LNCAP (cell line): ENCODE data around the gene SPA17.

Source experiments
- CTCF ChIP-seq: fragments of 450-650 bp; IDR thresholded peaks from 2 replicates; pipeline ENCODE4 v1.5.1; 2017; ENCODE audit warnings: mild to moderate bottlenecking

The SPA17 gene

DNA sequence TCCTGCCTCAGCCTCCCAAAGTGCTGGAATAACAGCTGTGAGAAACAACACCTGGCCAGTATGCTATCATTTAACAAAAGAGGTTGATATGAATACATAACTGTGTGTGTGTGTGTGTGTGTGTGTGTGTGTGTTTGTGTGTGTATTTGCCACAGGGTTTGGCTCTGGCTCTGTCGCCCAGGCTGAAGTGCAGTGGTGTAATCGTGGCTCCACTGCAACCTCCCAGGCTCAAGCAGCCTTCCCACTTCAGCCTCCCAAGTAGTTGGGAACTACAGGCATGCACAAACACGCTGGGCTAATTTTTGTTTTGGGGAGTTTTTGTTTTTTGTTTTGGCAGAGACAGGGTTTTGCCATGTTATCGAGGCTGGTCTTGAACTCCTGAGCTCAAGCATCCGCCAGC, 4.7 kb downstream of the SPA17 start:
- no peak for TF ChIP-seq CTCF

- no peak for TF ChIP-seq CTCF
These were observed 7.7 kb downstream of the SPA17 start for GRCh38 chr11:124681421-124681820.

- no peak for TF ChIP-seq CTCF
These were observed 8.7 kb downstream of the SPA17 start for GRCh38 chr11:124682443-124682842.

- no peak for TF ChIP-seq CTCF
These were observed 19.4 kb downstream of the SPA17 start for GRCh38 chr11:124693142-124693541.

- TF ChIP-seq CTCF: no peak
These were observed 25.8 kb downstream of the SPA17 start for GRCh38 chr11:124699547-124699946.

GRCh38 chr11:124700028-124700427, 26.3 kb downstream of the SPA17 start:
- TF ChIP-seq CTCF: no peak

- TF ChIP-seq CTCF: no peak
These were observed 34.1 kb downstream of the SPA17 start for GRCh38 chr11:124707829-124708228.

DNA sequence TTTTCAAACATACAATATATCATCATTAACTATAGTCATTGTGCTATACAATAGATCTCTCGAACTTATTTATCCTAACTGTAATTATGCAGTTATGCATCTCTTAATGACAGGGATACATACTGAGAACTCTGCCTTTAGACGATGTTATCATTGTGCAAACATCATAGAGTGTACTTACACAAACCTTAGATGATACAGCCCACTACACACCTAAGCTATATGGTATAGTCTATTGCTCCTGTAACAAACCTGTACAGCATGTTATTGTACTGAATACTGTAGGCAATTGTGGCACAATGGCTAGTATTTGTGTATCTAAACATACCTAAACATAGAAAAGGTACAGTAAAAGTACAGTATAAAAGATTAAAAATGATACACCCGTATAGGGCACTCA, 38.7 kb downstream of the SPA17 start:
- TF ChIP-seq CTCF: no peak
